Measurements from ENCODE around the gene SHQ1. TPM values are rescaled to one million over a fixed set of nuclear protein-coding genes. Genes with fewer than 3 reads are reported as not detected.

The SHQ1 gene
- total RNA-seq = 10 to 100 TPM; 16.5 to 19.5 TPM

GRCh38 chr3:72847751-72848702 lies at the start of gene SHQ1:
Gene SHQ1 (minus strand): TSS chr3:72848445. CDS start chr3:72848340, 105 bp downstream.
- TF ChIP-seq CTCF (IDR thresholded peaks at IDR 0.05) = no peak
- H3K27me3 ChIP-seq = no peaks in the 10 kb centered on the region
- H3K36me3 ChIP-seq = no peaks in the 10 kb centered on the region
- H3K9me3 ChIP-seq = no peaks in the 10 kb centered on the region
- H3K4me1 ChIP-seq = peaks cover 0 to 22% of the 10 kb centered on the region in 2 donors
- peak within 1 kb of the TSS; percentile 81 to 84 for H3K27ac ChIP-seq
- peak within 1 kb of the TSS; percentile 83 to 86 for H3K4me3 ChIP-seq
- peak; percentile 96 for DNase-seq (ENCODE audit: low spot score)

- H3K4me3 ChIP-seq = no peak overlapping the region
- H3K27ac ChIP-seq = no peak overlapping the region
- H3K27me3 ChIP-seq = no peaks in the 10 kb centered on the region
- H3K4me1 ChIP-seq = peaks cover 0 to 42% of the 10 kb centered on the region in 2 donors
- H3K9me3 ChIP-seq = no peaks in the 10 kb centered on the region
- no peak for TF ChIP-seq CTCF (IDR thresholded peaks at IDR 0.05)
- H3K36me3 ChIP-seq = no peaks in the 10 kb centered on the region
- no peak for DNase-seq (ENCODE audit: low spot score)
Observed at GRCh38 chr3:72897758-72898007, 49.4 kb upstream of the SHQ1 start.

- no peak for TF ChIP-seq CTCF (IDR thresholded peaks at IDR 0.05)
- H3K4me1 ChIP-seq = peaks cover 0 to 42% of the 10 kb centered on the region in 2 donors
- no peak overlapping the region for H3K27ac ChIP-seq
- H3K36me3 ChIP-seq = no peaks in the 10 kb centered on the region
- H3K27me3 ChIP-seq = no peaks in the 10 kb centered on the region
- DNase-seq (ENCODE audit: low spot score) = no peak
- H3K4me3 ChIP-seq = no peak overlapping the region
- H3K9me3 ChIP-seq = no peaks in the 10 kb centered on the region
Observed at GRCh38 chr3:72896996-72897757, 48.9 kb upstream of the SHQ1 start.

GRCh38 chr3:72894976-72895552 lies 46.8 kb upstream of the SHQ1 start:
- no peak overlapping the region for H3K27ac ChIP-seq
- H3K36me3 ChIP-seq = no peaks in the 10 kb centered on the region
- peaks cover 0 to 60% of the 10 kb centered on the region in 2 donors for H3K4me1 ChIP-seq
- no peaks in the 10 kb centered on the region for H3K27me3 ChIP-seq
- DNase-seq (ENCODE audit: low spot score) = no peak
- TF ChIP-seq CTCF (IDR thresholded peaks at IDR 0.05) = no peak
- no peaks in the 10 kb centered on the region for H3K9me3 ChIP-seq
- no peak overlapping the region for H3K4me3 ChIP-seq

- Histone ChIP-seq H3K9me3 (no peaks in the 10 kb centered on the region), H3K4me1 (peaks cover 0 to 58% of the 10 kb centered on the region in 2 donors), H3K27me3 (no peaks in the 10 kb centered on the region), H3K27ac (peak overlapping the region in 1 of 2 donors; percentile 84), H3K4me3 (no peak overlapping the region), H3K36me3 (no peaks in the 10 kb centered on the region)
- peak in 1 of 2 donors; percentile 20 for TF ChIP-seq CTCF (IDR thresholded peaks at IDR 0.05)
- DNase-seq (ENCODE audit: low spot score) = no peak
Observed at GRCh38 chr3:72892870-72893269, 44.6 kb upstream of the SHQ1 start.

Data from right atrium auricular region (tissue), 2 donors.